HG02938 (cell line): ENCODE results near the gene SYTL3.

Source experiments
- ATAC-seq: cut with Tn5 transposase; IDR thresholded peaks from one replicate; pipeline ENCODE4 v1.9.1; 2021; ENCODE audit warnings: mild to moderate bottlenecking, moderate library complexity; ENCODE audit not compliant: unreplicated experiment

SYTL3 gene

DNA sequence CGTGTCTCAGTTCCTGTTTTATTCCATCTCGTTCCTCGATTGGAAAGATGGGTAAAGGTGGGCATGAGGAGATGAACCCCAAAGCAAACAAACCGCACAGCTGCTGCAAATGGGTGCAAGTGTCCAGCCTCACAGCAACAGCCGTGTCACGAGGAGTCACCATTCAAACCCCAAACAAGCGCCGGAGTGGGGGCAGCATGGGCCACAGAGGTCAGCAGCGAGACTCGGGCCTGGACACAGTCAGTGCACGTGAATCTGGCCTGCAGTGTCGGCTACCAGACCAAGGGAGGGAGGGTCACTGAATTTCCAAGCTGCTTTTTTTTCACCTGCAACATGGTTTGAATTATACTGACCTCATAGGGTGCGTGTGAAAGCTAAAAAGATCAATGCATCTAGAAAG, 105.8 kb downstream of the SYTL3 start:
- no peak for ATAC-seq

DNA sequence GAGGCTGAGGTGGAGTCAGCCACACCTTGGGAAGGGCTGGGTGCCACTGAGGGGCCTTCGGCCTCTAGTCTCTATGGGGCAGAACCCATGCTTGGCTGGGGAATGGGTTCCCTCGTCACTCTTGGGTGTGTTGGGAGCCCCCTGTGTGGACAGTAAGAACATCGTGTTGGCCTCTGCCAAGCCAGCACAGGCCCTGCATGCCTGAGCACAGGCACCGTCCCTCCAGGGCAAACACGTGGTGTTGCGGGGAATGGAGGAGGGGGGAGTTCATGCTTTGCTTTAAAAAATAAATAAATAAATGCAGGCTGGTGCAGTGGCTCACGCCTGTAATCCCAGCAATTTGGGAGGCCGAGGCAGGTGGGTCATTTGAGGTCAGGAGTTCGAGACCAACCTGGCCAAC, 106.3 kb downstream of the SYTL3 start:
- ATAC-seq: no peak

- no peak for ATAC-seq
Measured at GRCh38 chr6:158756977-158757752, 107.3 kb downstream of the SYTL3 start.

DNA sequence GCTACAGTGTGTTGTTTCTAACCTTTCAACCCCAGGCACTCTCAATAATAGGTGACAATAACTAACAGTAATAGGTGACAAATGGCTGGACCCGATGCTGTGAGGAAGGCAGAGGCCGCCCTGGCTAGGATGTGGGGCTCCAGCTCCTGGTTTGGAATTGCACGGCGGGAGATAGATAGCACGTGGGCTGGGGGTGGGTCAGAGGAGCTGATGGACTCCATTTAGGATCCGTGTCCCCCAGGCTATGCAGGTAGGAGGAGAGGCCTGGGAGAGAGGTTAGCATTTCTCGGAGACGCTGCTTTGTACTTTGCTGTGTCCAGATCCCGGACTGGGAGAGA, 107.9 kb downstream of the SYTL3 start:
- no peak for ATAC-seq

DNA sequence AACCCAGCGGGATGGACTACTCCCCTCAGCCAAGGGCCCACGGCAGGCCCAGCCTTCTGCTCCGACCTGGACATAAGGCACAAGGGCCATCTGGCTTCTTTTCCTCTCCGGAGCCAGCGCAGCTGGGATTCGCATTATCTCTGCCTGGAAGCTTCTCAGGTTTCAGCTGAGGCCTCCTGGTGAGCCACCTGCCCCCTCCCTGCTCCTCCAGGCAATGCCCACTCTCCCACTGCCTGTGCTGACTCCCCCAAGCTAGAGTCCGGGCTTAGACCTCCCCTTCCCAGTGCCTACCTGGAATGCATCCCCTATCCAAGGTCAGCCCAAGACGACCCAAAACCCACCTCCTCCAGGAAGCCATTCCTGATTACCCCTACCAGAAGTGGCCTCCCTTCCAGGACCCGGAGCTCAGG, 108.6 kb downstream of the SYTL3 start:
- no peak for ATAC-seq

DNA sequence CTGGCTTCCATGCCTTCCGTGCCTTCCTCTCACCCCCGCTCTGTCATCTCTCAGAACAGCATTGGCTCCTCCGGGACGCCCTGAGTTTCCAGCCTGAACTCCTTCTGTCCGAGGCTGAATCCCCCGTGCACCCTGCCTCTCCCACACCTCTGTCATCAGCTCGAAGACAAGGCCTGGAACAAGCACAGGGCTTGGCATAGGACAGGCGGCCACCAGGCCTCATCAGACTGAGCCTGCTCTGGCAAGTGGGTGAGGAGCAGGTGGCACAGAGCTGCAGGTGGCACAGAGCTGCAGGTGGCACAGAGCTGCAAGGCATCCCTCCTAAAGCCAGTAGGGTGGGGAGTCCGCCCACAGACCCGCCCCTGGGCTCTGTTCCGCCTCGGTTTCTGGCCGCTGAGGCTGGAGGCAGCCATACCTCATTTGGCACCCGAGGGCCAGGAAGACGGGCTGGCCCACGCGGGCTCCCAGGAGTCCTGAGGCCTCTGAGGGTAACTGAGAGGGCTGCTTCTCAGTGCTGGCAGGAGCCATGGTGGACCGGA, 109.2 kb downstream of the SYTL3 start:
- ATAC-seq: no peak

DNA sequence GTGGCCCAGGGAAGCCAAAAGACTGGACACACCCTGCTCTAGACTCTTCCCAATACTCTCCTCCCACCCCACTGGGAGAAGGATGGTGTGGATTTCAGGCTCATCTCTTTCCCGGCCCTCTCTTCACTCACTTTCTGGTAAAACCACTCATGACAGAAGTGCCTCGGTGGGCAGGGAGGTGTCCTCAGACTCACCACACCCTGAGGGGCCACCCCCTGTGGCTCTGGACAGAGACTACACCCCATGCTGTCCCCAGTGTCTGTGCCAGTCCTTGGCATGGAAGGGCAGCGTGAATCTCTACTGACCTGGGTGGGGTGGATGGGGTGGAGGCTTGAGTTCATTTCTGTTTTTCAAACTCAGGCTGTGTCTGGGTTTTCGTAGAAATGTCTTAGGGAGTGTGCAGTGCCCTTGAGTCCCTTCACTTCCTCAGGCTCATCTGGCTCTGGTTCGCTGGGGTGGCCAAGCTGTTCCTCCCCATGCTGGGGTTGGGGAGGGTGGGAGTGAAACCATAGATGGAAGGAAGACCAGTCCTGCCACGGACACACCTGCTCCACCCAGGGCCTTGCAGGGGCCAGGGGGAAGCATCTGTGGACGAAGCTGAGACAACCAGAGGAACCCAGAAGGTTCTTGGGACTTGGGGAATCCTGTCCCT, 110.2 kb downstream of the SYTL3 start:
- no peak for ATAC-seq

DNA sequence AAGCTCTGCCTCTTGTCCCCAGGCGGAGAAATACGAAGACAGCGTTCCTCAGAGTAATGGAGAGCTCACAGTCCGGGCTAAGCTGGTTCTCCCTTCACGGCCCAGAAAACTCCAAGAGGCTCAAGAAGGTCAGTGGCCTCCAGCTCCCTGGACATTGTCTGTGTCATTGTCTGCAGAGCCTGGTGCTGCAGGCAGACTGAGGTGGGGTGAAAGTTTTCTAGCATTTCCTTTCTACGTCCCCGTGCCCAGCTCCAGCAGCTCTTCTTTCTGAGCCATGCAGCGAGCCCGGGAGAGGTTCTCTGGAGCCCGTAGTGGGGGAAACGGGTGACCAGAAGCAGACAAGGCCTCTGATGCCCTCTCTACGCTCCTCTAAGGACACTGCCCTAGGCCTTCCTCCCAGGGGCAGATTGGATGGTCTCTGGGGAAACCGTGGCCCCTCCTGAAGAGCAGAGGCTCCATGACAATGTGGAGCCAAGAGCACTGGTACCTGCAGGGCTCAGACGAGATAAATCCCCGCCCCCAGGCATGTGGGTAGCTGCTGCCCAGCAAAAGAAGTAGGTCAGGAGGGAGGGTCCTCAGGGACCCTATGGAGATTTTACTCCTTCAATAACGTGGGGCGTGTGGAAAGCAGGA, 110.9 kb downstream of the SYTL3 start:
- no peak for ATAC-seq

- ATAC-seq: no peak
Measured at GRCh38 chr6:158761746-158762145, 111.9 kb downstream of the SYTL3 start.

- no peak for ATAC-seq
Measured at GRCh38 chr6:158762787-158763433, 113.1 kb downstream of the SYTL3 start.

DNA sequence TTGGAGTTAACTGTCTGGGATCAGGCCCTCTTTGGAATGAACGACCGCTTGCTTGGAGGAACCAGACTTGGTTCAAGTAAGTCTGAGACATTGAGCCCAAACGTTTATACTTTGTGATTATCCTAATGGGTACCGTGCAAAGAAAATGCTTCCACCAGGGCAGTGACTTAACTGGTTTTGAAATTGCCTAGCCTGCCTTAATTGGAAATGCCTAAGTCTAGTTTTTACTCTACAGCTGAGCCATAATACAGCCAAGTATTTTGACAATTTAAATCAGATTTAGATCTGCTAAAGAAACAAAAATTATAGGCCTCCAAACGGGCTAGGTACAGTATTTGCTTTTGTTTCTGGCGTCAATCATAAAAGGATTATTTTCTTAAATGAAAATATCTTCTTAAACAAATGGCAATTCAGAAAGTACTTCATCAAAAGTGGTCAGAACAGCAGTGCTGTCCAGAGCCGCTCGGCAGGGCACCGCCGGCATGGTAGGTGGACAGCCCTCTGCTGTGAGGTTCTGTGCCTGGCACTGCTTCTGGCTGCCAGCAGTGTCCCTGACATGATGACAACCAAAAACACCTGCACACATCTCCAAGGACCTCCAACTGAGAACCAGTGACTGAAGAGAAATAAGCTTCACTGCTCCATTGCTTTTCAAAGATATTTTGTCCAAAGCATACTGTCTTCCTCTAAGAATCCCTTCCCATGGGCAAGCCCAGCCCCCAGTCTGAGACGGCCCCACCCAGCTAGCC, 113.8 kb downstream of the SYTL3 start:
- no peak for ATAC-seq

DNA sequence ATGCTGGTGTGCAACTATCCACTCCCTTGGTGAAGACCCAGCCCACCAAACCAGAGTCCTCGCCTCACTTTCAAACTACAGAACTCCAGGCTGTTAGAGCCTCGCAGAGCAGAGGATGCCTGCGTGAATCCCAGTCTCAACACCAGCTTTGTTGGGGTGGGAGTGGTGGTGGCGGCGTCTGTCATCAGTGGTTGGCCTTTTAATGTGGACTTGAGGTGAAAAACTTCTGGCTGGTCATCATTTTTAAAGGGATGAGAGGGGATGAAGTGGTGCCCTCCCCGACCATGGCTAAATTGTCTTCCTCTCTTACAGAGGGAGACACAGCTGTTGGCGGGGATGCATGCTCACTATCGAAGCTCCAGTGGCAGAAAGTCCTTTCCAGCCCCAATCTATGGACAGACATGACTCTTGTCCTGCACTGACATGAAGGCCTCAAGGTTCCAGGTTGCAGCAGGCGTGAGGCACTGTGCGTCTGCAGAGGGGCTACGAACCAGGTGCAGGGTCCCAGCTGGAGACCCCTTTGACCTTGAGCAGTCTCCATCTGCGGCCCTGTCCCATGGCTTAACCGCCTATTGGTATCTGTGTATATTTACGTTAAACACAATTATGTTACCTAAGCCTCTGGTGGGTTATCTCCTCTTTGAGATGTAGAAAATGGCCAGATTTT, 114.5 kb downstream of the SYTL3 start:
- no peak for ATAC-seq

- no peak for ATAC-seq
Measured at GRCh38 chr6:158764926-158765325, 115.1 kb downstream of the SYTL3 start.

GRCh38 chr6:158765499-158766068, 115.7 kb downstream of the SYTL3 start:
- no peak for ATAC-seq

- no peak for ATAC-seq
Measured at GRCh38 chr6:158766621-158767455, 117.0 kb downstream of the SYTL3 start.

DNA sequence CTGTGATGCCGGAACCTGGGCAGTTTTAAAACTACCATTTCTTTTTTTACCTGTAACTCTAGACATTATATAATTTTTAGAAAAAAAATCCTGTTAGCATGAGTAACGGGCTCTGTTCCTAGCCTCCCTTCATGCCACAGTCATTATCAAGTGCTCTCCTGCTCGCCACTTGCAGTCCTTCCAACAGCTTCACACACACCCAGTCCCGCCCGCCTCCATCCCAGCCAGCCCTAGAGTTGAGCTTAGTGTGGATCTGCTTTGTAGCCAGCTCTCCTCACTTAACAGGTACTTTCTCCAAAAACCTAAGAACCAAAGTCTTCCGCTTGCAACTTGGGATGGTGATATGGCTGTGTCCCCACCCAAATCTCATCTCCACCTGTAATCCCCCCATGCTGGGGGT, 117.9 kb downstream of the SYTL3 start:
- ATAC-seq: no peak

DNA sequence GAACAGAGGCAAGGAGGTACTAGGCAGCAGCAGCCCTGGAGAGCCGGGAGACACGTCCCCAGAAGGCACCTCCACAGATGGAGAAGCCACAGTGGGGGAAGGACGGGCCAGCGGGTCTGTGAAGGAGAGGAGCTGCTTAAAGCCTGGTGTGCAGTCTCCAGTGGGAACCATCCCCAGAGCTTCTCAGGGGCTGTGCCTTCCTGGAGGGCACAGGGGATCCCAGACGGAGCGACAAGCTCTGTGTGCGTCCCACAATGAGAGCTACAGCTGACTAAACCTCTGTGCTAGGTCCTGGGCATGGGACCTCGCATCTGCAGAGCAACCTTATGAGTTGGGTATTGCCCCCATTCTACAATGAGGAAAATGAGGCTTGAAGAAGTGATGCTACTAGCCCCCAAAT, 118.6 kb downstream of the SYTL3 start:
- no peak for ATAC-seq

DNA sequence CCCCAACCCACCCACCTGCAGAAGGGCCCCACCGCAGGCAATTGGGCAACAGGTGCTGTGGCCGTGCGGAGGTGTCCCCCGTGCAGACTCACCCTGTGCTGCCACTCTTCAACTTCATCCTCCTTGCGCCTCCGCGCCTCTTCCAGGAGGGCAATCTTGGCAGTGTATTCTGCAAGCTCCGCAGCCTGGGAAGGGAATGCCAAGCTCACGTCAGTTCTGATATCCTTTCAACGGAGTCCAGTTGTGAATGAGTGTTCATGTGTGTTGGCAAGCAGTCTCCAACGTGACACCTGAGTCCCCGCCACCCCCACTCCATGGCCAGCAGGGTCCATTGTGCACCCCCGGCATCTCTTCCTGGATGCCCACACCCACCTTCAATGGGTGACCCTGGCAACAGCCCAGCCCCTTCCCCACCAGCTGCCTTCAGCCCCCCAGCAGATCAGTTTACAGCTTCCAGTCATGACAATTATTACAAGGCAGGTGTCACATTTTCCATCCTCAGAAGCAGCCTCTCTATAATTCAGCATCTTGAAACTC, 119.4 kb downstream of the SYTL3 start:
- no peak for ATAC-seq
